ENCODE results near the gene EFL1. TPM values are rescaled to one million over a fixed set of nuclear protein-coding genes. Genes with fewer than 3 reads are reported as not detected.

The EFL1 gene
- total RNA-seq, 2 donors from 2014 or later = 42.0 to 59.1 TPM

GRCh38 chr15:82140886-82141285, 121.6 kb downstream of the EFL1 start:
- H3K4me1 ChIP-seq (ENCODE audit: control insufficient read depth, insufficient read depth, low read length) = peaks cover 11% of the 10 kb centered on the region
- 76% methylated on average over 2 of the region's 2 CpGs; no CpG with 5 or more reads in 1 of the 2 experiments for WGBS, 2 experiments (ENCODE audit: insufficient coverage in 1 of 2, insufficient read length in 1 of 2)
- no peak overlapping the region for H3K4me3 ChIP-seq (ENCODE audit: low read length)
- no peaks in the 10 kb centered on the region for H3K9me3 ChIP-seq (ENCODE audit: control insufficient read depth, low read length)
- no peak overlapping the region for H3K4me3 Mint-ChIP-seq
- peak overlapping the region; percentile 36 for H3K27ac Mint-ChIP-seq
- no peak overlapping the region for H3K9ac ChIP-seq (ENCODE audit: extremely low read depth, low read length, poor library complexity, severe bottlenecking)
- H3K9me3 Mint-ChIP-seq = no peaks in the 10 kb centered on the region
- peaks cover 14% of the 10 kb centered on the region for H3K4me1 Mint-ChIP-seq
- no peak for DNase-seq
- peaks cover 22% of the 10 kb centered on the region for H3K36me3 Mint-ChIP-seq (ENCODE audit: low read depth)
- H3K27me3 ChIP-seq (ENCODE audit: control insufficient read depth, insufficient read depth, low read length, poor library complexity, severe bottlenecking) = no peaks in the 10 kb centered on the region
- no peak overlapping the region for H3K27ac ChIP-seq (ENCODE audit: low read depth, low read length)
- TF ChIP-seq, protein P1, sequence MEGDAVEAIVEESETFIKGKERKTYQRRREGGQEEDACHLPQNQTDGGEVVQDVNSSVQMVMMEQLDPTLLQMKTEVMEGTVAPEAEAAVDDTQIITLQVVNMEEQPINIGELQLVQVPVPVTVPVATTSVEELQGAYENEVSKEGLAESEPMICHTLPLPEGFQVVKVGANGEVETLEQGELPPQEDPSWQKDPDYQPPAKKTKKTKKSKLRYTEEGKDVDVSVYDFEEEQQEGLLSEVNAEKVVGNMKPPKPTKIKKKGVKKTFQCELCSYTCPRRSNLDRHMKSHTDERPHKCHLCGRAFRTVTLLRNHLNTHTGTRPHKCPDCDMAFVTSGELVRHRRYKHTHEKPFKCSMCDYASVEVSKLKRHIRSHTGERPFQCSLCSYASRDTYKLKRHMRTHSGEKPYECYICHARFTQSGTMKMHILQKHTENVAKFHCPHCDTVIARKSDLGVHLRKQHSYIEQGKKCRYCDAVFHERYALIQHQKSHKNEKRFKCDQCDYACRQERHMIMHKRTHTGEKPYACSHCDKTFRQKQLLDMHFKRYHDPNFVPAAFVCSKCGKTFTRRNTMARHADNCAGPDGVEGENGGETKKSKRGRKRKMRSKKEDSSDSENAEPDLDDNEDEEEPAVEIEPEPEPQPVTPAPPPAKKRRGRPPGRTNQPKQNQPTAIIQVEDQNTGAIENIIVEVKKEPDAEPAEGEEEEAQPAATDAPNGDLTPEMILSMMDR (conservative IDR thresholded peaks at IDR 0.05) = no peak
- H3K27me3 Mint-ChIP-seq (ENCODE audit: insufficient read depth) = no peaks in the 10 kb centered on the region
- H3K36me3 ChIP-seq (ENCODE audit: control insufficient read depth, insufficient read depth, low read length) = peaks cover 45% of the 10 kb centered on the region

DNA sequence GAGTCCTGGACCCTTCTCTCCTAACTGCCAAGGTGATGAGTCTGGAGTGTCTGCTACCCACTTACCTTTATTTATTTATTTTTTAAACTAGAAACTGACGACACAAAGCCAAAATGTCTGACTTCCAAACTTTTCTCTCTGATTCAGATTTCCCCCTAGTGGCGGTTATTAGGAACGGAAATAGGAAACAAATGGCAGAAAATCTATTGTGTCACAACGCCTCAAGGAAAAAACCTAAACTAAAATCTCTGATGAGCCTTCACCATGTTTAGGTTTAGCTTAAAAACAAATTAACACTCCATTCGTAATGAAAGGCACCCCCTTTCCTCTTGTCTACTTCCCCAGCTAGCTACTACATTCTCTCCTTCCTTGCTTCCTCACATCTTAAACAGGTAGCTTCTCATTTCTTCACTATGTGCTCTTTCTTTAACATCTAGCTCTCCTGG, 122.7 kb downstream of the EFL1 start:
- H3K9ac ChIP-seq (ENCODE audit: extremely low read depth, low read length, poor library complexity, severe bottlenecking) = no peak overlapping the region
- DNase-seq = no peak

DNA sequence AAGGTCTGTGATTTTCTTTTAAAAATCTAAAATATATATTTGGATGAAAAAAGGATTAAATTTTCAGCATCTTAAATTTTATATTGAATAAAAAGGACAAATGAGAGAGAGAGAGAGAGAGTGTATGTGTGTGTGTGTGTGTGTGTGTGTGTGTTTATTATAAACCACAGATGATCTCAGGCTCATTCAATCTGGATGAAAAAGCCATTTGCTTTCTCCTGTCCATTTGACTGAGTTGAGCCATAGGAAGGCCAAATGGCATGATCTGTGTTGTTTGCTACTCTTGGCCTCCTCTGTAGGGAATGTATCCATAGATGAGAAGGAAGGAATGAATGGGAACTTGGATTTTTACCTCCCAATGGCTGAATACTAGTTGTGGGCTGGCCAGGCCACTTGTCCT, 124.2 kb downstream of the EFL1 start:
- Mint-ChIP-seq H3K9me3 (no peaks in the 10 kb centered on the region), H3K36me3 (ENCODE audit: low read depth) (peaks cover 24% of the 10 kb centered on the region), H3K4me1 (peaks cover 14% of the 10 kb centered on the region), H3K4me3 (no peak overlapping the region), H3K27me3 (ENCODE audit: insufficient read depth) (no peaks in the 10 kb centered on the region), H3K27ac (no peak overlapping the region)
- Histone ChIP-seq H3K36me3 (ENCODE audit: control insufficient read depth, insufficient read depth, low read length) (peaks cover 65% of the 10 kb centered on the region), H3K9me3 (ENCODE audit: control insufficient read depth, low read length) (no peaks in the 10 kb centered on the region), H3K9ac (ENCODE audit: extremely low read depth, low read length, poor library complexity, severe bottlenecking) (no peak overlapping the region), H3K27ac (ENCODE audit: low read depth, low read length) (no peak overlapping the region), H3K4me3 (ENCODE audit: low read length) (no peak overlapping the region), H3K4me1 (ENCODE audit: control insufficient read depth, insufficient read depth, low read length) (peaks cover 11% of the 10 kb centered on the region), H3K27me3 (ENCODE audit: control insufficient read depth, insufficient read depth, low read length, poor library complexity, severe bottlenecking) (no peaks in the 10 kb centered on the region)
- no peak for DNase-seq
- TF ChIP-seq, protein P1 (conservative IDR thresholded peaks at IDR 0.05) = no peak

More for the DNA sequence above, 122.7 kb downstream of the EFL1 start:
- Histone ChIP-seq H3K36me3 (ENCODE audit: control insufficient read depth, insufficient read depth, low read length) (peaks cover 53% of the 10 kb centered on the region), H3K27ac (ENCODE audit: low read depth, low read length) (no peak overlapping the region), H3K4me3 (ENCODE audit: low read length) (no peak overlapping the region), H3K27me3 (ENCODE audit: control insufficient read depth, insufficient read depth, low read length, poor library complexity, severe bottlenecking) (no peaks in the 10 kb centered on the region), H3K4me1 (ENCODE audit: control insufficient read depth, insufficient read depth, low read length) (peaks cover 11% of the 10 kb centered on the region), H3K9me3 (ENCODE audit: control insufficient read depth, low read length) (no peaks in the 10 kb centered on the region)
- TF ChIP-seq, protein P1 (conservative IDR thresholded peaks at IDR 0.05) = peak; percentile 80
- no peak overlapping the region for H3K27ac Mint-ChIP-seq
- H3K4me1 Mint-ChIP-seq = peaks cover 14% of the 10 kb centered on the region
- H3K4me3 Mint-ChIP-seq = no peak overlapping the region
- no peaks in the 10 kb centered on the region for H3K9me3 Mint-ChIP-seq
- H3K27me3 Mint-ChIP-seq (ENCODE audit: insufficient read depth) = no peaks in the 10 kb centered on the region
- WGBS, 2 experiments (ENCODE audit: insufficient coverage in 1 of 2, insufficient read length in 1 of 2) = 10 to 25% methylated on average over 3 to 5 of the region's 5 CpGs
- H3K36me3 Mint-ChIP-seq (ENCODE audit: low read depth) = peaks cover 26% of the 10 kb centered on the region
